RPMI7951 (cell line): ENCODE measurements around the gene PMFBP1. TPM values are rescaled to one million over a fixed set of nuclear protein-coding genes. Genes with fewer than 3 reads are reported as not detected.

Experiments
- DNase-seq: peaks from one replicate; pipeline ENCODE4 v3.0.0-alpha.2; 2012; ENCODE audit warnings: low read depth
- total RNA-seq: library from RNA; depleted of rRNA; stranded (reverse); fragments of >200 nt; shearing (Covaris generic); gene quantifications from 2 replicates; pipeline ENCODE4 v1.2.3, GENCODE V29; 2014; rRNA removed

The PMFBP1 gene
- total RNA-seq: 0.68 and 1.8 TPM in 2 replicates

- DNase-seq: peak; percentile 94
Observed at GRCh38 chr16:72172105-72173034, at the start of gene PMFBP1. Gene PMFBP1 (minus strand): TSS chr16:72172155. CDS start chr16:72171208, 947 bp downstream.

GRCh38 chr16:72221630-72222024 is 49.7 kb upstream of the PMFBP1 start:
- no peak for DNase-seq

GRCh38 chr16:72220875-72221629 is 49.1 kb upstream of the PMFBP1 start:
- no peak for DNase-seq

GRCh38 chr16:72219282-72219681 is 47.3 kb upstream of the PMFBP1 start:
- no peak for DNase-seq

GRCh38 chr16:72216767-72217166 is 44.8 kb upstream of the PMFBP1 start:
- DNase-seq: no peak

- DNase-seq: no peak
Observed at GRCh38 chr16:72214821-72215220, 42.9 kb upstream of the PMFBP1 start.

- DNase-seq: no peak
Observed at GRCh38 chr16:72211110-72211509, 39.2 kb upstream of the PMFBP1 start.

GRCh38 chr16:72210555-72210954 is 38.6 kb upstream of the PMFBP1 start:
- no peak for DNase-seq

GRCh38 chr16:72210072-72210471 is 38.1 kb upstream of the PMFBP1 start:
- DNase-seq: no peak

- no peak for DNase-seq
Observed at GRCh38 chr16:72206299-72206698, 34.3 kb upstream of the PMFBP1 start.

GRCh38 chr16:72203401-72203800 is 31.4 kb upstream of the PMFBP1 start:
- DNase-seq: peak; percentile 78

GRCh38 chr16:72202014-72202413 is 30.1 kb upstream of the PMFBP1 start:
- peak; percentile 58 for DNase-seq

- DNase-seq: no peak
Observed at GRCh38 chr16:72201387-72201786, 29.4 kb upstream of the PMFBP1 start.

GRCh38 chr16:72199761-72200337 is 27.9 kb upstream of the PMFBP1 start:
- no peak for DNase-seq

- no peak for DNase-seq
Observed at GRCh38 chr16:72198771-72199201, 26.8 kb upstream of the PMFBP1 start.

GRCh38 chr16:72198021-72198711 is 26.2 kb upstream of the PMFBP1 start:
- DNase-seq: peak; percentile 74

GRCh38 chr16:72197545-72197944 is 25.6 kb upstream of the PMFBP1 start:
- DNase-seq: no peak

GRCh38 chr16:72195609-72196008 is 23.7 kb upstream of the PMFBP1 start:
- no peak for DNase-seq

- DNase-seq: no peak
Observed at GRCh38 chr16:72191551-72191950, 19.6 kb upstream of the PMFBP1 start.

GRCh38 chr16:72189865-72190371 is 18.0 kb upstream of the PMFBP1 start:
- DNase-seq: peak; percentile 81

GRCh38 chr16:72188541-72188940 is 16.6 kb upstream of the PMFBP1 start:
- DNase-seq: no peak
